ENCODE measurements around the gene CCDC8. TPM values are rescaled to one million over a fixed set of nuclear protein-coding genes. Genes with fewer than 3 reads are reported as not detected.
A peak's percentile ranks its signal among the peaks of the same experiment; 100 is the strongest.

The CCDC8 gene
- total and polyA plus RNA-seq, 9 of the 15 experiments (the other 6 are each of a cell fraction or from before 2014, with no cell fraction given) = 0.68 to 30.8 (median 15.6) TPM

DNA sequence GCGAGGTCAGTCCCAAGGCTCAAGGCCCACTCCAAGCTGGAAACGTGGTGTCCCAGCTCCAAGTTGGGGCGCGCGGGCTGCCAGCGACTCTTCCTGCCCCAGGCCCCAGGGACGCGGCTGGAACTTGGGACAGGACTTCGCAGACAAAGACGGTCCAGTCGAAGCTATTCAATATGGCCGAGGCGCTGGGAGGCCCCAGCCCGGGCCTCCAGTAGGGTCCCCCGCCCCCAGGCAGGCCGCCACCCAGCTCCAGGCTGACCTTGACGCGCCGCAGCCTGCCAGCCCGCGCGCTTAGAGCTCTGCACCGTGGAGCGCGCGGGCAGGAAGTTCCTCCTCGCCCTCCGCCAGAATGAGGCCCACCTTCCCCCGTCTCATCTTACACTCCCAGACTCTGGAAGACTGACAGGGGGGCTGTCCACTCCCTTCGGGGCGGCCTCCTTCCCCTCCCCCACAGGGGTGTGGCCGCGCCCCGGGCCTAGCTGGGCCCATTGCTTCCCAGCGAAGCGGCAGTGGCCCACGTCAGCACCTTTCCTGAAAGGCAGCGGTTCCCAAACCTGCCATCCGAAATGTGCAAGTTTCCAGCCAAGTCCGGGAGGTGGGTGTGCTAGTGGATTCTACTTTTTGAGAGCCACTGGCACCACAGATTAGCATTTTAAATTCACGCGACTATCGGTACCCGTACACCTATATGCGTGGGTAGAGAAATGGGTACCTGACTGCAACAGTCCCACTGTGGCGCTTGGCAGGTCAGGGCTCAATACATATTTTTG lies at the start of gene CCDC8 (continued):
- TF ChIP-seq SP2 (IDR thresholded peaks at IDR 0.05; ENCODE audit: extremely low read depth, low read depth, low read length, poor library complexity, severe bottlenecking) (peak; percentile 53), MEIS2 (IDR thresholded peaks at IDR 0.05; ENCODE audit: partially characterized antibody) (peak; percentile 72), ZFX (CRISPR knock-in tag; IDR thresholded peaks at IDR 0.05) (peak; percentile 100), MAFF (IDR thresholded peaks at IDR 0.05; ENCODE audit: low read length) (no peak), HNRNPL (IDR thresholded peaks at IDR 0.05; ENCODE audit: low read depth, low read length) (no peak), ELF1 (tag; IDR thresholded peaks at IDR 0.05) (no peak; the same call in 1 of the 2 replicates), RBM39 (optimal IDR thresholded peaks at IDR 0.05; ENCODE audit: low read depth, low read length) (no peak), RBM14 (IDR thresholded peaks at IDR 0.05; ENCODE audit: borderline replicate concordance, insufficient read depth, low read depth, low read length) (no peak), HCFC1 (IDR thresholded peaks at IDR 0.05; ENCODE audit: low read depth, low read length) (peak; percentile 52), ZNF175 (CRISPR knock-in tag; IDR thresholded peaks at IDR 0.05; ENCODE audit: low read depth) (no peak)
- TF ChIP-seq, protein P1, sequence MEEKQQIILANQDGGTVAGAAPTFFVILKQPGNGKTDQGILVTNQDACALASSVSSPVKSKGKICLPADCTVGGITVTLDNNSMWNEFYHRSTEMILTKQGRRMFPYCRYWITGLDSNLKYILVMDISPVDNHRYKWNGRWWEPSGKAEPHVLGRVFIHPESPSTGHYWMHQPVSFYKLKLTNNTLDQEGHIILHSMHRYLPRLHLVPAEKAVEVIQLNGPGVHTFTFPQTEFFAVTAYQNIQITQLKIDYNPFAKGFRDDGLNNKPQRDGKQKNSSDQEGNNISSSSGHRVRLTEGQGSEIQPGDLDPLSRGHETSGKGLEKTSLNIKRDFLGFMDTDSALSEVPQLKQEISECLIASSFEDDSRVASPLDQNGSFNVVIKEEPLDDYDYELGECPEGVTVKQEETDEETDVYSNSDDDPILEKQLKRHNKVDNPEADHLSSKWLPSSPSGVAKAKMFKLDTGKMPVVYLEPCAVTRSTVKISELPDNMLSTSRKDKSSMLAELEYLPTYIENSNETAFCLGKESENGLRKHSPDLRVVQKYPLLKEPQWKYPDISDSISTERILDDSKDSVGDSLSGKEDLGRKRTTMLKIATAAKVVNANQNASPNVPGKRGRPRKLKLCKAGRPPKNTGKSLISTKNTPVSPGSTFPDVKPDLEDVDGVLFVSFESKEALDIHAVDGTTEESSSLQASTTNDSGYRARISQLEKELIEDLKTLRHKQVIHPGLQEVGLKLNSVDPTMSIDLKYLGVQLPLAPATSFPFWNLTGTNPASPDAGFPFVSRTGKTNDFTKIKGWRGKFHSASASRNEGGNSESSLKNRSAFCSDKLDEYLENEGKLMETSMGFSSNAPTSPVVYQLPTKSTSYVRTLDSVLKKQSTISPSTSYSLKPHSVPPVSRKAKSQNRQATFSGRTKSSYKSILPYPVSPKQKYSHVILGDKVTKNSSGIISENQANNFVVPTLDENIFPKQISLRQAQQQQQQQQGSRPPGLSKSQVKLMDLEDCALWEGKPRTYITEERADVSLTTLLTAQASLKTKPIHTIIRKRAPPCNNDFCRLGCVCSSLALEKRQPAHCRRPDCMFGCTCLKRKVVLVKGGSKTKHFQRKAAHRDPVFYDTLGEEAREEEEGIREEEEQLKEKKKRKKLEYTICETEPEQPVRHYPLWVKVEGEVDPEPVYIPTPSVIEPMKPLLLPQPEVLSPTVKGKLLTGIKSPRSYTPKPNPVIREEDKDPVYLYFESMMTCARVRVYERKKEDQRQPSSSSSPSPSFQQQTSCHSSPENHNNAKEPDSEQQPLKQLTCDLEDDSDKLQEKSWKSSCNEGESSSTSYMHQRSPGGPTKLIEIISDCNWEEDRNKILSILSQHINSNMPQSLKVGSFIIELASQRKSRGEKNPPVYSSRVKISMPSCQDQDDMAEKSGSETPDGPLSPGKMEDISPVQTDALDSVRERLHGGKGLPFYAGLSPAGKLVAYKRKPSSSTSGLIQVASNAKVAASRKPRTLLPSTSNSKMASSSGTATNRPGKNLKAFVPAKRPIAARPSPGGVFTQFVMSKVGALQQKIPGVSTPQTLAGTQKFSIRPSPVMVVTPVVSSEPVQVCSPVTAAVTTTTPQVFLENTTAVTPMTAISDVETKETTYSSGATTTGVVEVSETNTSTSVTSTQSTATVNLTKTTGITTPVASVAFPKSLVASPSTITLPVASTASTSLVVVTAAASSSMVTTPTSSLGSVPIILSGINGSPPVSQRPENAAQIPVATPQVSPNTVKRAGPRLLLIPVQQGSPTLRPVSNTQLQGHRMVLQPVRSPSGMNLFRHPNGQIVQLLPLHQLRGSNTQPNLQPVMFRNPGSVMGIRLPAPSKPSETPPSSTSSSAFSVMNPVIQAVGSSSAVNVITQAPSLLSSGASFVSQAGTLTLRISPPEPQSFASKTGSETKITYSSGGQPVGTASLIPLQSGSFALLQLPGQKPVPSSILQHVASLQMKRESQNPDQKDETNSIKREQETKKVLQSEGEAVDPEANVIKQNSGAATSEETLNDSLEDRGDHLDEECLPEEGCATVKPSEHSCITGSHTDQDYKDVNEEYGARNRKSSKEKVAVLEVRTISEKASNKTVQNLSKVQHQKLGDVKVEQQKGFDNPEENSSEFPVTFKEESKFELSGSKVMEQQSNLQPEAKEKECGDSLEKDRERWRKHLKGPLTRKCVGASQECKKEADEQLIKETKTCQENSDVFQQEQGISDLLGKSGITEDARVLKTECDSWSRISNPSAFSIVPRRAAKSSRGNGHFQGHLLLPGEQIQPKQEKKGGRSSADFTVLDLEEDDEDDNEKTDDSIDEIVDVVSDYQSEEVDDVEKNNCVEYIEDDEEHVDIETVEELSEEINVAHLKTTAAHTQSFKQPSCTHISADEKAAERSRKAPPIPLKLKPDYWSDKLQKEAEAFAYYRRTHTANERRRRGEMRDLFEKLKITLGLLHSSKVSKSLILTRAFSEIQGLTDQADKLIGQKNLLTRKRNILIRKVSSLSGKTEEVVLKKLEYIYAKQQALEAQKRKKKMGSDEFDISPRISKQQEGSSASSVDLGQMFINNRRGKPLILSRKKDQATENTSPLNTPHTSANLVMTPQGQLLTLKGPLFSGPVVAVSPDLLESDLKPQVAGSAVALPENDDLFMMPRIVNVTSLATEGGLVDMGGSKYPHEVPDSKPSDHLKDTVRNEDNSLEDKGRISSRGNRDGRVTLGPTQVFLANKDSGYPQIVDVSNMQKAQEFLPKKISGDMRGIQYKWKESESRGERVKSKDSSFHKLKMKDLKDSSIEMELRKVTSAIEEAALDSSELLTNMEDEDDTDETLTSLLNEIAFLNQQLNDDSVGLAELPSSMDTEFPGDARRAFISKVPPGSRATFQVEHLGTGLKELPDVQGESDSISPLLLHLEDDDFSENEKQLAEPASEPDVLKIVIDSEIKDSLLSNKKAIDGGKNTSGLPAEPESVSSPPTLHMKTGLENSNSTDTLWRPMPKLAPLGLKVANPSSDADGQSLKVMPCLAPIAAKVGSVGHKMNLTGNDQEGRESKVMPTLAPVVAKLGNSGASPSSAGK (IDR thresholded peaks at IDR 0.05) = peak; percentile 59
- TF ChIP-seq, protein P2, sequence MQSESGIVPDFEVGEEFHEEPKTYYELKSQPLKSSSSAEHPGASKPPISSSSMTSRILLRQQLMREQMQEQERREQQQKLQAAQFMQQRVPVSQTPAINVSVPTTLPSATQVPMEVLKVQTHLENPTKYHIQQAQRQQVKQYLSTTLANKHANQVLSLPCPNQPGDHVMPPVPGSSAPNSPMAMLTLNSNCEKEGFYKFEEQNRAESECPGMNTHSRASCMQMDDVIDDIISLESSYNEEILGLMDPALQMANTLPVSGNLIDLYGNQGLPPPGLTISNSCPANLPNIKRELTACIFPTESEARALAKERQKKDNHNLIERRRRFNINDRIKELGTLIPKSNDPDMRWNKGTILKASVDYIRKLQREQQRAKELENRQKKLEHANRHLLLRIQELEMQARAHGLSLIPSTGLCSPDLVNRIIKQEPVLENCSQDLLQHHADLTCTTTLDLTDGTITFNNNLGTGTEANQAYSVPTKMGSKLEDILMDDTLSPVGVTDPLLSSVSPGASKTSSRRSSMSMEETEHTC (IDR thresholded peaks at IDR 0.05) = no peak
- TF ChIP-seq, protein P3, sequence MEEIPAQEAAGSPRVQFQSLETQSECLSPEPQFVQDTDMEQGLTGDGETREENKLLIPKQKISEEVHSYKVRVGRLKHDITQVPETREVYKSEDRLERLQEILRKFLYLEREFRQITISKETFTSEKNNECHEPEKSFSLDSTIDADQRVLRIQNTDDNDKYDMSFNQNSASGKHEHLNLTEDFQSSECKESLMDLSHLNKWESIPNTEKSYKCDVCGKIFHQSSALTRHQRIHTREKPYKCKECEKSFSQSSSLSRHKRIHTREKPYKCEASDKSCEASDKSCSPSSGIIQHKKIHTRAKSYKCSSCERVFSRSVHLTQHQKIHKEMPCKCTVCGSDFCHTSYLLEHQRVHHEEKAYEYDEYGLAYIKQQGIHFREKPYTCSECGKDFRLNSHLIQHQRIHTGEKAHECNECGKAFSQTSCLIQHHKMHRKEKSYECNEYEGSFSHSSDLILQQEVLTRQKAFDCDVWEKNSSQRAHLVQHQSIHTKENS (CRISPR knock-in tag; IDR thresholded peaks at IDR 0.05) = no peak
